Measurements from ENCODE around the gene PRDM13. TPM values are rescaled to one million over a fixed set of nuclear protein-coding genes. Genes with fewer than 3 reads are reported as not detected.

Gene PRDM13
- total RNA-seq, 1 experiment from 2014 or later = not detected

GRCh38 chr6:99660206-99660605 is 53.6 kb downstream of the PRDM13 start (continued):
- TF ChIP-seq EZH2 (IDR thresholded peaks at IDR 0.05) (no peak), JUND (IDR thresholded peaks at IDR 0.05) (no peak), SRF (IDR thresholded peaks at IDR 0.05; ENCODE audit: low read depth) (no peak), ELF1 (IDR thresholded peaks at IDR 0.05; ENCODE audit: borderline replicate concordance, low read depth) (no peak), ATF3 (IDR thresholded peaks at IDR 0.05) (no peak)

GRCh38 chr6:99661870-99662269 is 55.2 kb downstream of the PRDM13 start:
- no peak for ATAC-seq
- Histone ChIP-seq H4K20me1 (ENCODE audit: insufficient read depth) (no peaks in the 10 kb centered on the region), H3K9ac (ENCODE audit: low read length) (no peak overlapping the region), H3K4me3 (replicated peaks in 1 of 2; ENCODE audit: low read depth in 1 of 2, low read length in 2 of 2) (no peak overlapping the region), H3K9me2 (ENCODE audit: insufficient read depth) (no peaks in the 10 kb centered on the region), H3K27me3 (ENCODE audit: insufficient read depth, low read length) (no peaks in the 10 kb centered on the region), H3K27ac (ENCODE audit: low read depth, low read length) (no peak overlapping the region), H3K79me2 (ENCODE audit: insufficient read depth, low read length) (no peaks in the 10 kb centered on the region), H3K4me2 (ENCODE audit: low read length) (no peak overlapping the region), H3K9me3 (ENCODE audit: control insufficient read depth in 1 of 2, insufficient read depth in 1 of 2, low read depth in 1 of 2, low read length in 2 of 2) (no peaks in the 10 kb centered on the region), H2AFZ (ENCODE audit: low read depth, low read length, poor library complexity, severe bottlenecking) (no peak overlapping the region), H3K4me1 (ENCODE audit: control insufficient read depth in 1 of 2, insufficient read depth in 2 of 2, low read length in 2 of 2) (no peaks in the 10 kb centered on the region), H3K36me3 (ENCODE audit: control insufficient read depth in 1 of 2, insufficient read depth in 2 of 2, low read length in 2 of 2) (no peaks in the 10 kb centered on the region)
- TF ChIP-seq, protein P1, sequence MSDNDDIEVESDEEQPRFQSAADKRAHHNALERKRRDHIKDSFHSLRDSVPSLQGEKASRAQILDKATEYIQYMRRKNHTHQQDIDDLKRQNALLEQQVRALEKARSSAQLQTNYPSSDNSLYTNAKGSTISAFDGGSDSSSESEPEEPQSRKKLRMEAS (IDR thresholded peaks at IDR 0.05) = no peak
- no peak for TF ChIP-seq EGR1 (IDR thresholded peaks at IDR 0.05; ENCODE audit: low read depth)
- no peak for TF ChIP-seq ZFX (IDR thresholded peaks at IDR 0.05)
- no peak for TF ChIP-seq POLR2AphosphoS5 (IDR thresholded peaks at IDR 0.05; ENCODE audit: low read depth, low read length)
- no peak for TF ChIP-seq ZBTB33 (IDR thresholded peaks at IDR 0.05; ENCODE audit: extremely low read depth, insufficient replicate concordance, low read length)
- no peak for TF ChIP-seq CBX3 (IDR thresholded peaks at IDR 0.05; ENCODE audit: low read depth)
- no peak for TF ChIP-seq POLR2A (IDR thresholded peaks at IDR 0.05; ENCODE audit: borderline replicate concordance, extremely low read depth, insufficient read depth, insufficient read length)
- TF ChIP-seq YY1 (IDR thresholded peaks at IDR 0.05; ENCODE audit: extremely low read depth, insufficient replicate concordance, low read depth, low read length) = no peak
- no peak for TF ChIP-seq SRF (IDR thresholded peaks at IDR 0.05; ENCODE audit: low read depth)
- TF ChIP-seq SIN3A (IDR thresholded peaks at IDR 0.05; ENCODE audit: low read depth) = no peak
- no peak for TF ChIP-seq ZNF274 (IDR thresholded peaks at IDR 0.05; ENCODE audit: low read depth, low read length)
- TF ChIP-seq RAD21 (IDR thresholded peaks at IDR 0.05; ENCODE audit: low read depth) = no peak
- TF ChIP-seq ELF1 (IDR thresholded peaks at IDR 0.05; ENCODE audit: borderline replicate concordance, low read depth) = no peak
- no peak for TF ChIP-seq FOSL1 (IDR thresholded peaks at IDR 0.05; ENCODE audit: low read depth)
- TF ChIP-seq, protein P2, sequence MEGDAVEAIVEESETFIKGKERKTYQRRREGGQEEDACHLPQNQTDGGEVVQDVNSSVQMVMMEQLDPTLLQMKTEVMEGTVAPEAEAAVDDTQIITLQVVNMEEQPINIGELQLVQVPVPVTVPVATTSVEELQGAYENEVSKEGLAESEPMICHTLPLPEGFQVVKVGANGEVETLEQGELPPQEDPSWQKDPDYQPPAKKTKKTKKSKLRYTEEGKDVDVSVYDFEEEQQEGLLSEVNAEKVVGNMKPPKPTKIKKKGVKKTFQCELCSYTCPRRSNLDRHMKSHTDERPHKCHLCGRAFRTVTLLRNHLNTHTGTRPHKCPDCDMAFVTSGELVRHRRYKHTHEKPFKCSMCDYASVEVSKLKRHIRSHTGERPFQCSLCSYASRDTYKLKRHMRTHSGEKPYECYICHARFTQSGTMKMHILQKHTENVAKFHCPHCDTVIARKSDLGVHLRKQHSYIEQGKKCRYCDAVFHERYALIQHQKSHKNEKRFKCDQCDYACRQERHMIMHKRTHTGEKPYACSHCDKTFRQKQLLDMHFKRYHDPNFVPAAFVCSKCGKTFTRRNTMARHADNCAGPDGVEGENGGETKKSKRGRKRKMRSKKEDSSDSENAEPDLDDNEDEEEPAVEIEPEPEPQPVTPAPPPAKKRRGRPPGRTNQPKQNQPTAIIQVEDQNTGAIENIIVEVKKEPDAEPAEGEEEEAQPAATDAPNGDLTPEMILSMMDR (IDR thresholded peaks at IDR 0.05 in 2 of 3, conservative IDR thresholded peaks at IDR 0.05 in 1 of 3; ENCODE audit: borderline replicate concordance in 1 of 3, insufficient read depth in 1 of 3, low read depth in 2 of 3, low read length in 2 of 3) = no peak
- TF ChIP-seq REST (IDR thresholded peaks at IDR 0.05; ENCODE audit: low read depth) = no peak
- TF ChIP-seq SP1 (IDR thresholded peaks at IDR 0.05; ENCODE audit: low read depth) = no peak
- no peak for TF ChIP-seq CEBPB (IDR thresholded peaks at IDR 0.05; ENCODE audit: low read depth)
- ChIA-PET RAD21 (ENCODE audit: low non-redundant PET in 1 of 2, low total read pairs in 2 of 2, uncharacterized antibody in 2 of 2, unreplicated experiment in 2 of 2) (no interaction called here), POLR2A (no interaction called here), CTCF (no interaction called here)
- intact Hi-C loops (cut with micrococcal nuclease) = no loop called here
- no peak for DNase-seq (ENCODE audit: low read depth, low spot score)
- no TSS peak for BruUV-seq (replicated peaks)
